Measurements from ENCODE around the gene TPCN2.

- TF ChIP-seq CTCF (IDR thresholded peaks at IDR 0.05; ENCODE audit: insufficient read depth, low read depth, low read length) (no peak), EZH2 (IDR thresholded peaks at IDR 0.05; ENCODE audit: insufficient read depth, low read length) (no peak)
Measured at GRCh38 chr11:69002570-69003231, 46.0 kb upstream of the TPCN2 start.
